Esophagus squamous epithelium (tissue), 4 donors: Measurements from ENCODE around the gene MAPK8IP1.

Experiments
- CTCF ChIP-seq, 6 experiments: fragments of 450-650 bp in 4 of 6; fragments of 200-600 bp in 2 of 6; sonication (generic) in 2 of 6; IDR thresholded peaks; one replicate each; pipeline ENCODE4 v1.5.1; 2016 to 2019; ENCODE audit warnings: antibody characterized with exemption in 6 of 6, mild to moderate bottlenecking in 4 of 6, moderate library complexity in 4 of 6
- POLR2A ChIP-seq, 4 donors: fragments of 450-650 bp; IDR thresholded peaks; one replicate each; pipeline ENCODE4 v1.6.1; 2017; ENCODE audit warnings: antibody characterized with exemption in 4 of 4, mild to moderate bottlenecking in 4 of 4, moderate library complexity in 3 of 4

- TF ChIP-seq POLR2A (IDR thresholded peaks at IDR 0.05) (no peak), CTCF (IDR thresholded peaks at IDR 0.05) (no peak)
These were observed 24.4 kb downstream of the MAPK8IP1 start for GRCh38 chr11:45909594-45910475.
